ENCODE measurements around the gene UBAP2. TPM values are rescaled to one million over a fixed set of nuclear protein-coding genes. Genes with fewer than 3 reads are reported as not detected.

Gene UBAP2
- total RNA-seq, 2 experiments from 2014 or later: 28.6 to 32.8 TPM

DNA sequence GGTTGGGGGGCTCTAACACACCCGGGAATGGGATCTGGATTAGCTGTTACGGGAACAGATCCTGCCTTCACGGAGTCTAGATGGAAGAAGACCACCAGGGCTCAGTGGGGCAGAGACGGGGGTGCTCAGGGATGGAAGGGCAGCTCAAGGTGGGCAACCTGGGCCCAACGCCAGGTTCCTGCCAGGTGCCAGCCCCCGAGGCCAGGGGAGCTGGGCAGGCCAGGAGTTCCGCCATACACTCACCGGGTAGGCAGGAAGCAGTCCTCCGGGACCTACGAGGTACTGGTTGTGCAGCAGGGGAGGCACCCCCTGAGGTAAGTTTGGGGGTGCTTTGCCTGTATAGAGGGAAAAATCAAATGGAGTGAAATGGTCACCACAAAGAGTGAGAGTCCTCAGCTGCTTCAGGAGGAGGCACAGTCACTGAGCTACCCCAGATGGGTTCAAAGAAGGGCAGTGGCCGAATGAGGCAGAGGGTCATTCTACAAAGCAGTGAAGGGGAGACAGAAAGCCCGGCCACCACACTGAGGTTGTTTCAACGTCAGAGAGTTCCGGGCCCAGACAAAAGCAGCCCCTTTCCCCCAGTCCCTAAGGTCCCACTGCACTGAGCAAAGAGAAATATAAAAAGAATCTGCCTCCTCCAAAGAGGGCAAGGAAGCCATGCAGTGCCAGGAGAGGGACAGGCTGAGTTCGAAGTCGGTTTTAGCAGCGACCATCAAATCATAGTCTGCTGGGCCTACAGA is 121.8 kb downstream of the UBAP2 start:
- intact Hi-C loops (cut with micrococcal nuclease): loop anchor here (5.0 kb wide), 1 partner anchor 145 kb away; no protein-coding TSS in a partner anchor
- no peak overlapping the region for H3K4me3 Mint-ChIP-seq
- CTCF ChIA-PET: interaction anchor here (3.6 to 5.3 kb wide), 2 partner anchors 13 to 113 kb away, joined by 19 to 21 read pairs; no protein-coding TSS in a partner anchor
- peaks cover 13% of the 10 kb centered on the region for H3K36me3 Mint-ChIP-seq (ENCODE audit: low read depth)
- no peak overlapping the region for H3K27ac Mint-ChIP-seq
- no peaks in the 10 kb centered on the region for H3K27me3 Mint-ChIP-seq (ENCODE audit: low read depth)
- DNase-seq: no peak
- no peaks in the 10 kb centered on the region for H3K9me3 Mint-ChIP-seq
- no peaks in the 10 kb centered on the region for H3K4me1 Mint-ChIP-seq (ENCODE audit: low read depth)

DNA sequence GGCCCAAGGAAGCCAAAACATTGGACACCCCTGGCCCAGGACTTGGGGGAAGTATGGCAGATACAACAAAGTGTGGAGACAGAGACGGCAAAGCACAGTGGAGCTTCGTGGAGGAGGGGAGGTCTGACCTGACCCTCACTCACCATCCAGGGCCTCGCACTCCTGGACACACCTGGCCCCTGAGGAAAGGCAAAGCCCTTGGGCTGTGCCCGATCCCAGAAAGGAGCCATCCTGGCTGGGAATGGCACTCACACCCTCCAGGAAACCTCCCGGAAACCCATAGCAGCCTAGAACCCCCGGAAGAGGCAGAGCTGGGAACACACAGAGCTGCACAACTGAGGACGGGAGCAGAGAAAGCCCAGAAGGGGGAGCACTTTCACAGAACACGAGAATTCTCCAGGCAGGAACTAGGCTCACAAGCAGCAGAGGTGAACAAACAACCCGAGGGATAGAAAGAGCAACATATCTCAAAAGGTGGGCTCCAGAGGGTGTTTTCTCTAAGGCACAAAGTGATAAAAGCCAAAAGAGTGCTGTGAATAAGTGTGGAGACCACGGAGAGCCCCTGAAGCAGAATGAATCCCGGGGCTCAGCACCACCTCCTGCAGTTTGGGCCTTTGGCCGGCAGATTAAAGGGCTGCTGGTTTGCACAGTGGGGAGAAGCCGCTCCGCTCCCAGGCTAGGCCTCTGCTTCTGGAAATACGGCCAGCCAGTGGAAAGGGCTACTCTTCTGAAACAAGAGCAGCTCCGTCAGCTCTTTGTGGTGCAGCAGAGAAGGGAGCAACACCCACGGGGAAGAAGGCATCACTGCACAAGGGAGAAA is 123.5 kb downstream of the UBAP2 start:
- peak; percentile 48 for DNase-seq
- intact Hi-C loops (cut with micrococcal nuclease): loop anchor here (1.0 to 5.0 kb wide), 2 partner anchors 147 to 454 kb away; no protein-coding TSS in a partner anchor
- no peaks in the 10 kb centered on the region for H3K4me1 Mint-ChIP-seq (ENCODE audit: low read depth)
- CTCF ChIA-PET: interaction anchor here (0.6 to 5.3 kb wide), 8 partner anchors 11 to 327 kb away, joined by 3 to 21 read pairs (median 4); no protein-coding TSS in a partner anchor
- H3K4me3 Mint-ChIP-seq: no peak overlapping the region
- no peaks in the 10 kb centered on the region for H3K27me3 Mint-ChIP-seq (ENCODE audit: low read depth)
- no peak overlapping the region for H3K27ac Mint-ChIP-seq
- H3K9me3 Mint-ChIP-seq: no peaks in the 10 kb centered on the region
- peaks cover 12% of the 10 kb centered on the region for H3K36me3 Mint-ChIP-seq (ENCODE audit: low read depth)

DNA sequence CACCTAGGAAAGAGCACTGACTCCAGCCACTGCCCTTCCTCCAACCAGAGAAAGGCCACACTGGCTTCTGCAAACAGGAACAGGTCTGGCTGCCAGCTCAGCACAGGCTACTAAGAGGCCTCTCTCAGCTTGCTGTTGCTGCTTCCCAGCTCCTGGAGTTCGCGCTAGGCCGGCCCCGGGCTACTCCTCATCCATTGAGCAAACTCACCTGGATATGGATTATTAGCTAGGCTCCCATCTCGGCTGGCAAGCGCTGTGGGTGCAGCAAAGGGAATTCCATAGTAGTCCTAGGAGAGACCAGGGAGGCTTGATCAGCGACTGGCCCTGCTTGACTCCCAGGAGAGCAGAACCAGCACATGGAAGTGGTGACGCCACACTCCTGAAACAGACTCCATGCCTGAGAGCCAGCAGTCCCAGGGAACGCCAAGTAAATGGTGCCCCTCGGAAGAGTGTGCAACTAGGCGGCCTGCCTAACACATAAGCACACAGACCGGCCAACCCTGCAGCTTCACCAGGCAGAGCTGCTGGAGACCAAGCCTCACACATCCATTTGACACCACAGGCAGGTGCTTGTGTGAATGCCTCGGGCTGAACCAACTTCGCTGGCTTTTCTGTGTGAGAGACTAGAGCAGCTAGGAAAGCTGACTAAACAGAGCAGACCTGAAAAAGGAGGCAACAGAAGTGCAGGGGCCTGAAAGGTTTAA is 124.5 kb downstream of the UBAP2 start:
- Mint-ChIP-seq H3K27ac (no peak overlapping the region), H3K36me3 (ENCODE audit: low read depth) (peaks cover 13% of the 10 kb centered on the region)

DNA sequence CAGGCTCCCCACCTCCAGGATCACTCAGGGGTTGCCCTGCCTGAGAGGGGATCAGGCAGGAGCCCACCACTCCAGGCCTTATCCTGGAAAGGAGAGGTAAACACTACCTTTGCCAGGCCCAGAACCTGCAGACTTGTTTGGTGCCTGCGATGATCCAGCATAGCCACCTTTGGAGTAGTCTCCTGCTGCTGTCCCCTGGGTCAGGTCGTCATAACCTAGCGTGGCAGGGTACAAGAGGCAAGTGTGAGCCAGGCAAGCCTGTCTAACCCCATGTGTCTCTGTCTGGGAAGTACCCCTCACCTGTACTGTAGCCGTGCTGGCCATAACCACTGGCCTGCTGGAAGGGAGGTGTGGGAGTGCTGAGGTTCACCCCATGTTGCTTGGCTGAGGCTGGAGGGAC is 125.6 kb downstream of the UBAP2 start:
- Mint-ChIP-seq H3K27ac (no peak overlapping the region), H3K36me3 (ENCODE audit: low read depth) (peaks cover 14% of the 10 kb centered on the region), H3K4me1 (ENCODE audit: low read depth) (no peaks in the 10 kb centered on the region), H3K27me3 (ENCODE audit: low read depth) (no peaks in the 10 kb centered on the region), H3K9me3 (no peaks in the 10 kb centered on the region), H3K4me3 (no peak overlapping the region)
- intact Hi-C loops (cut with micrococcal nuclease): no loop called here
- DNase-seq: no peak
- CTCF ChIA-PET: interaction anchor here (0.9 to 5.3 kb wide), 4 partner anchors 9 to 151 kb away, joined by 3 to 21 read pairs (median 11); no protein-coding TSS in a partner anchor

More for the DNA sequence above, 124.5 kb downstream of the UBAP2 start:
- H3K9me3 Mint-ChIP-seq: no peaks in the 10 kb centered on the region
- no peak overlapping the region for H3K4me3 Mint-ChIP-seq
- no peaks in the 10 kb centered on the region for H3K4me1 Mint-ChIP-seq (ENCODE audit: low read depth)
- no peak for DNase-seq
- CTCF ChIA-PET: interaction anchor here (0.8 to 5.3 kb wide), 6 partner anchors 10 to 328 kb away, joined by 3 to 21 read pairs (median 4); no protein-coding TSS in a partner anchor
- no peaks in the 10 kb centered on the region for H3K27me3 Mint-ChIP-seq (ENCODE audit: low read depth)
- intact Hi-C loops (cut with micrococcal nuclease): no loop called here

DNA sequence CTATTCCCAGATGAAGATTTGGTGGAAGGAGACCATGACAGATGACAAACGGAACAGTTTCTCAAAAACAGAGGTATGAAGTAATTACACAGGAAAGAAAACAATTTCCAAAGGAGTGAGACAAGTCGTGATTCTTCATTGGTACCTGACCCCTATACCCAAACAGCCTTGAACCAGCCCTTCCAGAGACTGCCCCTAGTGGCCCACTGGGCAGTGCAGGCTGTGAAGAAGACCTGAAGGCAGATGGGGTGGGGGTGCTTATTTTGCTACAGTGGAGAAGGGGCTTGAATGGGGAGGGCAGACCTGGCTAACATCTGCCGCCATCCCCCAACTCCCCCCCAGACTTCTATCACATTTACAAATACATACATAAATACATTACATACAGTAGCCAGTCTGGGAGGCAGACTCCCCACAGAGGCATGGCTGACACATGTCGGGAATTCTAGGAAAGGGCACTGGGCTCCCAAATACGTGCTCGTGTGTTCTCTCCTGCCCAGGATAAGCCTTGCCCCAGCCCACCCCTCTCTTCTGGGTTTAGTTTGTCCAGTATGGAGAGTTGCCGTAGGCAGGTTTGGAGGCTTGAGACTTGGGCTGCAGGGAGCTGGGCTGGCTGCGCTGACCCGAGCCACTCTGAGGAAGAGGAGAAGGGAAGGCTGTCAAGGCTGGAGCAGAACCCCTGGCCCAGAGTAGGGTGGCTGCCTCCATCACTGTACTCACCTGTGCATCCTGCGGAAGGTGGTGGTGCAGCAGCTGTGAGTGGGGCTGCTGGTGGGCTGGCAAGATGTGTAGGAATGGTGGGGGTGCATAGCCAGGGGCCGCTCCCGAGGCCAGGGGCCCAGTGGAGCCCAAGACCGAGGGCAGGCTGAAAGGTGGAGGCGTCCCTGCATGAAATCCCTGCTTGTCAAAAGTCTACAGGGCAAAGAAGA is 126.5 kb downstream of the UBAP2 start:
- Mint-ChIP-seq H3K27ac (peak overlapping the region; percentile 6), H3K27me3 (ENCODE audit: low read depth) (no peaks in the 10 kb centered on the region), H3K4me3 (no peak overlapping the region), H3K9me3 (no peaks in the 10 kb centered on the region), H3K36me3 (ENCODE audit: low read depth) (peaks cover 18% of the 10 kb centered on the region), H3K4me1 (ENCODE audit: low read depth) (no peaks in the 10 kb centered on the region)
- intact Hi-C loops (cut with micrococcal nuclease): loop anchor here (1.0 kb wide), 1 partner anchor 109 kb away; no protein-coding TSS in a partner anchor
- peak; percentile 48 for DNase-seq
- CTCF ChIA-PET: interaction anchor here (1.6 to 5.3 kb wide), 4 partner anchors 8 to 152 kb away, joined by 4 to 21 read pairs (median 9); no protein-coding TSS in a partner anchor

DNA sequence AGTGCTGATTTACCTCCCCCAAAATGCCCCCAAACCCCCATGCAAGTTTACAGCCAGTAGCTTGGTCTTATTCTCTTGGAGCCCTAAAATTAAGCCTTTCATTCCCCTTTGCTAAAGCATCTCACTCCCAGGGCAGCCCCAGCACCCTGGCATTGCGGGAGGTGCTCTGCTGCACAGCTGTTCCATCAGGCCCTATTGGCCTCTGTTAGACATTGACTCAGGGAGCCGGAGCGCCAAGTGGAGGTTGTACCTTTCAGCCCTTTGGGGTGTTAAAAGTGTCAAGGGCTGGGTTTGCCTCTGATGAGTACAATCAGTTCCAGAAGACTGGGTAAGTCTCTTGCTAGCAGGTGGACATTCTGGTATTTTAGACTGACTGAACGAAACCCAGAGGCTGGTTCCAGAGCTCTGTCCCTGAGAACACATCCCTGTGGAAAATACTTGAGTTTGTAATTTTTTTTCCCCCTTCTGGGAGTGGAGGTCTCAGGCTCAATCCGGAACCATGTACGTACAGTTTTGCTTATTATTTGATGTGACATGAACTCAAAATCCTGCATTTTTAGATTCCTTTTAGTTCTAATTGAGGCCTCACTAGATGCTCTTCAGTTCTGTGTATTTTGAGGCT is 129.3 kb downstream of the UBAP2 start:
- no peak for DNase-seq
- no peaks in the 10 kb centered on the region for H3K27me3 Mint-ChIP-seq (ENCODE audit: low read depth)
- H3K27ac Mint-ChIP-seq: peak overlapping the region; percentile 53
- peaks cover 15% of the 10 kb centered on the region for H3K36me3 Mint-ChIP-seq (ENCODE audit: low read depth)
- no peak overlapping the region for H3K4me3 Mint-ChIP-seq
- intact Hi-C loops (cut with micrococcal nuclease): no loop called here
- H3K9me3 Mint-ChIP-seq: no peaks in the 10 kb centered on the region
- CTCF ChIA-PET: interaction anchor here (0.5 to 1.7 kb wide), 3 partner anchors 39 to 183 kb away, joined by 3 to 5 read pairs (median 4); no protein-coding TSS in a partner anchor
- no peaks in the 10 kb centered on the region for H3K4me1 Mint-ChIP-seq (ENCODE audit: low read depth)

DNA sequence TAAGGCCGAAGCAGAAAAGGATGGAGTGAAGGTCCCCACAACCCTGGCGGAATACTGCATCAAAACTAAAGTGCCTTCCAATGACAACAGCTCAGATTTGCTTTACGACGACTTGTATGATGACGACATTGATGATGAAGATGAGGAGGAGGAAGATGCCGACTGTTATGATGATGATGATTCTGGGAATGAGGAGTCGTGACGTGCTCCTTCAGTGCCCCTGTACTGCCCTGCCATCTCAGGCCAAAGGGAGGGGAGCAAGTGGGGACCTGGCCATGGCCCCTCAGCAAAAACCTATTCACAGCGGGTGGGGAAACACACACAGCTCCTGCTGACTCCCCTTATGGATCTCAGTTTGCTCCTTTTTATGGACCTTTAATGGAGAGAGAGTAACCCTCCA is 131.7 kb downstream of the UBAP2 start:
- no peaks in the 10 kb centered on the region for H3K4me1 Mint-ChIP-seq (ENCODE audit: low read depth)
- H3K4me3 Mint-ChIP-seq: no peak overlapping the region
- no peaks in the 10 kb centered on the region for H3K9me3 Mint-ChIP-seq
- peaks cover 17% of the 10 kb centered on the region for H3K36me3 Mint-ChIP-seq (ENCODE audit: low read depth)
- H3K27ac Mint-ChIP-seq: no peak overlapping the region
- CTCF ChIA-PET: interaction anchor here (1.1 kb wide), 1 partner anchor 139 kb away, joined by 3 read pairs; no protein-coding TSS in a partner anchor
- intact Hi-C loops (cut with micrococcal nuclease): no loop called here
- H3K27me3 Mint-ChIP-seq (ENCODE audit: low read depth): no peaks in the 10 kb centered on the region
- DNase-seq: no peak

DNA sequence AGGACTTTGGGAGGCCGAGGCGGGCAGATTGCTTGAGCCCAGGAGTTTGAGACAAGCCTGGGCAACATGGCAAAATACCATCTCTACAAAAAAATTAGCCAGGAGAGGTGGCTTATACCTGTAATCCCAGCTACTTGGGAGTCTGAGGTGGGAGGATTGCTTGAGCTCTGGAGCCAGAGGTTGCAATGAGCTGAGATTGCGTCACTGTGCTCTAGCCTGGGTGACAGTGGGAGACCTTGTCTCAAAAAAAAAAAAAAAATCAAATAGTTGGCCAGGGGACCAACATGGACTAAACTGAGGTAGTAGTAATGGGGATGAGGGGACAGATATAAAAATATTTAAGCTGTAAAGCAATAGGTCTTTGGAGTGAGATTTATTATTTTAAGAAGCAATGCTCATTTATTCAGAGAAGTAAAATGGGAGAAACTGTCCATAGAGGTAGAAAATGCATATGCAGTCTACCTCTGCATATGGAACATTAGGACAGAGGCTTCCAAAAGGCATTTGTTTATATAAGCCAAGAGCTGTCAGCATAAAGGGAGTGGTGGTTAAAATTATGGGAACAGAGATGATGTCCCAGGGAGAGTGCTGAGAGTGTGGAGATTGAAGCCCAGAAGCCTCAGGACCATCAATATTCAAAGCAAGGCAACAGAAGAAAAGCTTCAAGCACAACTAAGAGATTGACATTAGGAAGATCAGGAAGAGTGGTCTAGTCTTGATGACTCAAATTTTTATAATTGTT is 133.6 kb downstream of the UBAP2 start:
- H3K36me3 Mint-ChIP-seq (ENCODE audit: low read depth): peaks cover 14% of the 10 kb centered on the region
- intact Hi-C loops (cut with micrococcal nuclease): no loop called here

DNA sequence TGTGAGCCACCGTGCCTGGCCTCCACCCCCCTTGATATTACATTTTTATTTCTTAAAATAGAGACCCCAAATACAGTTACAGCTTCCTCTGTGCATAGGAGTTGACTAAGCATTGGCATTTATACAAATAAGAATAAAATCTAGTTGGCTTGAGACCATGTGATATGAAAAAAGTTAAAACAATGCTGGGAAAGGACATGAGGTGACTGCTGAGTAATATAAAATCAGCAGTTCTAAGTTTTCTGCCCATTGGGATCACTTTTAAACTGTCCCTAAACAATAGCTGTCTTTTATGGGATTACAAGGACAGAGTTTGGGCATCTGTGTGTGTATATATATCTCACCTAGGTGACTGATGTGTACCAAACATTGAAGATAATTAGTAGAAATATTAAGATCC is 135.1 kb downstream of the UBAP2 start:
- Mint-ChIP-seq H3K27ac (peak overlapping the region; percentile 24), H3K4me1 (ENCODE audit: low read depth) (no peaks in the 10 kb centered on the region), H3K27me3 (ENCODE audit: low read depth) (no peaks in the 10 kb centered on the region), H3K4me3 (no peak overlapping the region), H3K36me3 (ENCODE audit: low read depth) (peaks cover 14% of the 10 kb centered on the region), H3K9me3 (no peaks in the 10 kb centered on the region)
- intact Hi-C loops (cut with micrococcal nuclease): no loop called here
- CTCF ChIA-PET: interaction anchor here (0.6 to 3.1 kb wide), 3 partner anchors 11 to 160 kb away, joined by 3 to 21 read pairs (median 4); no protein-coding TSS in a partner anchor
- DNase-seq: no peak

More for the DNA sequence above, 133.6 kb downstream of the UBAP2 start:
- no peak overlapping the region for H3K4me3 Mint-ChIP-seq
- H3K4me1 Mint-ChIP-seq (ENCODE audit: low read depth): no peaks in the 10 kb centered on the region
- no peaks in the 10 kb centered on the region for H3K9me3 Mint-ChIP-seq
- no peaks in the 10 kb centered on the region for H3K27me3 Mint-ChIP-seq (ENCODE audit: low read depth)
- peak overlapping the region; percentile 59 for H3K27ac Mint-ChIP-seq
- CTCF ChIA-PET: interaction anchor here (0.6 to 3.1 kb wide), 3 partner anchors 9 to 346 kb away, joined by 3 to 21 read pairs (median 3); no protein-coding TSS in a partner anchor
- no peak for DNase-seq

DNA sequence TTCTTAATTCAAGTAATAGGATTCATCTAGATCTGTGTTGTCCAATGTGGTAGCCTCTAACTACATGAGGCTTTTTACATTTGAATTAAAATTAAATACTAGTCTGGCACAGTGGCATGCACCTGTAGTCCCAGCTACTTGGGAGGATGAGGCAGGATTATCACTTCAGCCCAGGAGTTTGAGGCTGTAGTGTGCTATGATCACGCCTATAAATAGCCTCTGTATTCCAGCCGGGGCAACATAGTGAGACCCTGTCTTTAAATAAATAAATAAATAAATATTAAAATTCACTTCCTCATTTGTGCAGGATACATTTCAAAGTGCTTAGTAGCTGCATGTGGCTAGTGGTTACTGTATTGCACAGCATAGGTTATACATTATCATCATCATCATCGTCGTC is 139.9 kb downstream of the UBAP2 start:
- H3K36me3 Mint-ChIP-seq (ENCODE audit: low read depth): peaks cover 21% of the 10 kb centered on the region
- H3K4me1 Mint-ChIP-seq (ENCODE audit: low read depth): peaks cover 9% of the 10 kb centered on the region
- CTCF ChIA-PET: no interaction called here
- DNase-seq: no peak
- H3K9me3 Mint-ChIP-seq: no peaks in the 10 kb centered on the region
- no peaks in the 10 kb centered on the region for H3K27me3 Mint-ChIP-seq (ENCODE audit: low read depth)
- H3K27ac Mint-ChIP-seq: no peak overlapping the region
- intact Hi-C loops (cut with micrococcal nuclease): no loop called here
- no peak overlapping the region for H3K4me3 Mint-ChIP-seq
